GM12874 (cell line): ENCODE results near the gene RREB1.

Experiments
- TF ChIP-seq, protein P1 (sequence below): IDR thresholded peaks from 2 replicates; pipeline ENCODE4 v1.5.1; 2011; ENCODE audit warnings: low read depth, mild to moderate bottlenecking, control low read depth, low read length, moderate library complexity; ENCODE audit not compliant: insufficient read depth

RREB1 gene

DNA sequence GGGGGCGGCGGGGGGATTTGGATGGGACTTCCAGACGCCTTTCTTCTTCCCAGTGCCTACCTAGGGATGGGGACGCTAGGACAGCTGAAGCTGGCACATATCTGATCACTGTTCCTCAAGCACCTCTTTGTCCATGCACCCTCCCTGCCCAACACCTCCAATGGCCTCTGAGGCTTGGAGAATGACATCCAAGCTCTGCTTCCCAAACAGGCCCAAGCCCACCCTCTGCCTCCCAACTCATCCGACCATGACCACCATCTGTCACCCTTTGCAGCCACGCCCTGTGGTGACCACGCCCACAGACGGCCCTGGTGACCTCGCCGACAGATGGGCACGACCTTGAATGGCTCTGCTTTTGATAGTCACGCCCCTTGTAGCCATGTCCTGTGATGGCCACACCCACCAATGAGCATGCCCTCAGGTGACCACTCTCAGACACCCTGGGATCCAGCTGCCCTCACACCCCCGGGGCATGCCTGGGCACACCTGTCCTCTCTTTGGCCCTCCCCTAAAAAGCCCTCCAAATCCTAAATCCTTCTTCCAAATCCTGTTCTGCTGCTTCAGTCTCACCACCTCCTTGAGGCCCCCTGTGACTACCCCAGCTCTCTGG, 154.2 kb downstream of the RREB1 start:
- TF ChIP-seq, protein P1, sequence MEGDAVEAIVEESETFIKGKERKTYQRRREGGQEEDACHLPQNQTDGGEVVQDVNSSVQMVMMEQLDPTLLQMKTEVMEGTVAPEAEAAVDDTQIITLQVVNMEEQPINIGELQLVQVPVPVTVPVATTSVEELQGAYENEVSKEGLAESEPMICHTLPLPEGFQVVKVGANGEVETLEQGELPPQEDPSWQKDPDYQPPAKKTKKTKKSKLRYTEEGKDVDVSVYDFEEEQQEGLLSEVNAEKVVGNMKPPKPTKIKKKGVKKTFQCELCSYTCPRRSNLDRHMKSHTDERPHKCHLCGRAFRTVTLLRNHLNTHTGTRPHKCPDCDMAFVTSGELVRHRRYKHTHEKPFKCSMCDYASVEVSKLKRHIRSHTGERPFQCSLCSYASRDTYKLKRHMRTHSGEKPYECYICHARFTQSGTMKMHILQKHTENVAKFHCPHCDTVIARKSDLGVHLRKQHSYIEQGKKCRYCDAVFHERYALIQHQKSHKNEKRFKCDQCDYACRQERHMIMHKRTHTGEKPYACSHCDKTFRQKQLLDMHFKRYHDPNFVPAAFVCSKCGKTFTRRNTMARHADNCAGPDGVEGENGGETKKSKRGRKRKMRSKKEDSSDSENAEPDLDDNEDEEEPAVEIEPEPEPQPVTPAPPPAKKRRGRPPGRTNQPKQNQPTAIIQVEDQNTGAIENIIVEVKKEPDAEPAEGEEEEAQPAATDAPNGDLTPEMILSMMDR: no peak

DNA sequence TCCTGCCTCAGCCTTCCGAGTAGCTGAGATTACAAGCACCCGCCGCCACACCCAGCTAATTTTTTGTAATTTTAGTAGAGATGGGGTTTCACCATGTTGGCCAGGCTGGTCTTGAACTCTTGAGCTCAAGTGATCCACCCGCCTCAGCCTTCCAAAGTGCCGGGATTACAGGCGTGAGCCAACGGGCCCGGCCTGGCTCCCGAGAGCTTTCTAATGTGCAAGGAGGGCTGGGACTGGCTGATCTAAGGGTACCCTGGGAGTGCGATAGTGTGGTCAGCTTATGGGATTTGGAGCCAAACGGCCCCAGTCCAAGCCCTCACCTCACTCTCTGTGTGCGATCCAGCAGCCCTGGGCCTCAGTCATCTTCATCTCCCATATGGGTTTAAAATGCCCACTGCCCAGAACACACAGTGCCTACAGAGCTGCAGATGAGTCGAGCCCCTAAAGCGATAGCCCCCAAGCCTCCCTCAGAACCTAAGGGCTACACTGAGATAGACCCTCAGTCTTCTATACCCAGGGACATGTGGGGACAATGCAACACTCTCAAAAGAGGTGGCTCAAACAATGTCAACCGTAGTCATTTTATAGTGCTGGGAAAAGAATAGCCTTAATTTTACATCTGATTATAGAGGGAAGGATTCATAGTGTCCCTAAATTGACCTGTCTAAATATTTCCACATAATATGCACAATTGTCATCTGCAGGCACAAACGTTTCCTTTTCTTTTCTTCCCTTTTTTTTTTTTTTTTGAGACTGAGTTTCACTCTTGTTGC, 155.2 kb downstream of the RREB1 start:
- TF ChIP-seq, protein P1: no peak

DNA sequence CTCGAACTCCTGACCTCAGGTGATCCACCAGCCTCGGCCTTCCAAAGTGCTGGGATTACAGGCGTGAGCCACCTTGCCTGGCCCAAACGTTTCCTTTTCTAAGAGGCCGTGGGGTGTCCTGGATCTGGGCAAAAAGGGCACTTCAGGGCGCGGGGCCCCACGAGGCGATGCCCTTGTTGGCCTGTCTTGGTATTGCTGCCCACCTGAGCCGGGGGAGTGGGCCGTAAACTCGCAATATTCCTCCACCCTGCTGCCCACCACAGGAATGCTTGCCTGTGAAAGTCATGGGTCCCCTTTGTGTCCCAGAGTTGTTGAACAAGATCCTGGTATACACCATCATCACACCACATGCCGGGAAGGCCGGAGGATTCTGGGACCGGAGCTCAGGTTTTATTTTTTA, 156.3 kb downstream of the RREB1 start:
- TF ChIP-seq, protein P1: no peak

DNA sequence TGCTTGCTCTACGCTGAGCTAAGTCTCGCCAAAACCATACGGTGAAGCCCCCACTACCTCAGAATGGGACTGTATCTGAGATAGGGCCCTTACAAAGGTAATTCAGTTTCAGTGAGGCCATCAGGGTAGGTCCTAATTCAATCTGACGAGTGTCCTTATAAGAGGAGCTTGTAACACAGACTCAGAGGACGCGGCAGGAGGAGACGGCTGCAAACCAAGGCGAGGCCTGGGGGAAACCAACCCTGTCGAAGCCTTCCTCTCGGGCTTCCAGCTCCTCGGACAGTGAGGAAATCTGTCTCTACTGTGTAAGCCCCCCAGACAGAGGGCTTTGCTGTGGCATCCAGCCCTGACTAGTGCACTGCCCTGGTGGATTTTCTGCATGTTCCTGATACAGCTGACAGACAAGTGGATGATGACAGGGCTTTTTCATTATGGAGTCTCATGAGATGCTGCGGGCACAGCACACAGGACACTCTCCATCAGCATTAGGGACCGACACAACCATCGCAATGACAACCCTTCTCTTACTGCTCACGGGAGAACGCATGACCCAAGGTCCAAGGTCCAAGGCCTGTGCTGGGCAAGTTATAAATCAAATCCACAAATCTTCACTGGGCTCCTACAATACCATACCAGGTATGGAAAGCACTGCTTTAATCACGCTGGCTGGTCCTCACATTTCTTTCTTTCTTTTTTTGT, 157.1 kb downstream of the RREB1 start:
- TF ChIP-seq, protein P1: no peak

DNA sequence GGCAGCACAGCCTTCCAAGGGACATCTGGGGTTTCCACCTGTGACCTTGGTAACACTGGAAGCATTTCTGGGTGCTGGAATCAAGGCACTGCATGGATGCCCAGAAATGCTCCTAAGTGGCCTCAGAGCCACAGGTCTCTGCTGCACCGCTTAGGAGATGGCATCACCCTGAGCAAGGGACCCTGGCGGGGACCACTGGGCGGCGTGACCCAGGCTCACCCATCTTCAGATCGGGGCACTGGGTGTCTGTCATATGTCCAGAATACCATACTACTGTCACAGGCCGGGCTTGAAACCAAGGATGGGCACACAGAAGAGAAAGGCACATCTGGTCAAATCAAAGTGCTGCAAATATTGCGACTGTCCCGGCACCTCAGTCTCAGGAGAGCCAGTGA, 159.3 kb downstream of the RREB1 start:
- TF ChIP-seq, protein P1: no peak

DNA sequence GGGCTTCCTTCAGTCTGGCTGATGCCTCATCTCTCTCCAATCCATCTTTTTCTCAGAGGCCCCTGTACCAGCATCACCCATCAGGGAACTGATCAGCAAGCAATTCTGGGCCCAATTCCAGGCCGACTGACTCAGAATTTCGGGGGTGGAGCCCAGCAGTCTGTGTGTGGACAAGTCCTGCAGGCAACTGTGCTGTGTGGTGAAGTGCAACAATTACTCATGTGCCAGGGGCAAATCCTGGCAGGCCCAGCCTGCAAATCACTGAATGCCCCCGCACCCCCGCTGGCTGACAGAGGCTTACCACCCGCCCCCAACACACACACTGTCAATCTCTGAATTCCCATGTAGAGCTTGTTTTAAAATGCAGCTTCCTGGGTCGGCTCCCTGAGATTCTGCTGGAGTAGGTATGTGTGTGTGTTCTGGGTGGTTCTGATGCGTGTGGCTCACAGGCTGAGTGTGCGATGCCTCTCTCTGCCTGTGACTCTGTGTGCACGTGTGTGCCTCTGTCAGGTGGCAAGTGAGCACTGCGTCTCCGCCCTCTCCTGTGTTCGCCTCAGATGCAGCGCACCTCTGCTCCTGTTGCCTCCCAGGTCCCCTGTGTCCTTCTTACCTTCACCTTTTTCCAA, 159.8 kb downstream of the RREB1 start:
- TF ChIP-seq, protein P1: no peak

DNA sequence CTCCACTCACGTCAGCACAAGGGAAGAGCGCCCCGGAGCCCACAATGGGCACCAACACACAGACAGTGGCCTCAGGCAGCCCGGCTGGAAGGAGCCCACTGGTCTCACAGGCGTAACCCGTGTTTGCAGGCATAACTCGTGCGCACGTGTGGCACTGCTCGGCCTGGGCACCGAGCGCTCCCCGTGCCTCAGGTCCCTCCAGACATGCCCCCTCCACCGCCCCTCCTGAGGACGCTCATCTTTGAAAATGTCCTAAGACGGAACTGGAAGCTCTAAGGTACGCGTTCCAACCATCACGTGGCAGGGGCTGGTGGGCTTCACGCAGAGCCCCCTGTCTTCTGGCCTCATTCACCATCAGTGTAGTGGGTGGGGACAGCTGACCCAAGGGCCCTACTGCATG, 160.6 kb downstream of the RREB1 start:
- TF ChIP-seq, protein P1: no peak
